ENCODE measurements around the gene NRIP3. TPM values are rescaled to one million over a fixed set of nuclear protein-coding genes. Genes with fewer than 3 reads are reported as not detected.

Gene NRIP3
- total and polyA plus RNA-seq, 9 of the 15 experiments (the other 6 are each of a cell fraction or from before 2014, with no cell fraction given) = 4.4 to 18.7 (median 11.6) TPM

DNA sequence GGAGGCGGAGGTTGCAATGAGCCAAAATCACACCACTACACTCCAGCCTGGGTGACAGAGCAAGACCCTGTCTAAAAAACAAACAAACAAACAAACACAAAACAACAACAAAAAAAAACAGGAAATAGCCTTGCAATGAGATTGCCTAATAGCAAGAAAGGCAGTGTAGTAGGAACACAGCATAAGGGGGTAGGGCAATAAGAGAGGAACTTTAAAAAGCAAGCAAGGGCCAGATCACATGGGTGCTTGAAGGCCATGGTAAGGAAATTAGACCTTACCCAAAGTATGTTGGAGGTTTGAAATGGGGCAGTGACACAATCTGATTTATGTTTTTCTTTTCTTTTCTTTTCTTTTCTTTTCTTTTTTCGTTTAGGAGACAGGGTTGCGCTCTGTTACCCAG, 34.7 kb upstream of the NRIP3 start (continued):
- no peak for TF ChIP-seq JUND (IDR thresholded peaks at IDR 0.05; ENCODE audit: borderline replicate concordance, low read depth, low read length)
- no peak for TF ChIP-seq JUND (tag; IDR thresholded peaks at IDR 0.05; ENCODE audit: borderline replicate concordance, low read depth, low read length)
- no peak for TF ChIP-seq BCL6 (CRISPR knock-in tag; IDR thresholded peaks at IDR 0.05)
- TF ChIP-seq ZNF324 (CRISPR knock-in tag; IDR thresholded peaks at IDR 0.05) = no peak
- TF ChIP-seq, protein P1, sequence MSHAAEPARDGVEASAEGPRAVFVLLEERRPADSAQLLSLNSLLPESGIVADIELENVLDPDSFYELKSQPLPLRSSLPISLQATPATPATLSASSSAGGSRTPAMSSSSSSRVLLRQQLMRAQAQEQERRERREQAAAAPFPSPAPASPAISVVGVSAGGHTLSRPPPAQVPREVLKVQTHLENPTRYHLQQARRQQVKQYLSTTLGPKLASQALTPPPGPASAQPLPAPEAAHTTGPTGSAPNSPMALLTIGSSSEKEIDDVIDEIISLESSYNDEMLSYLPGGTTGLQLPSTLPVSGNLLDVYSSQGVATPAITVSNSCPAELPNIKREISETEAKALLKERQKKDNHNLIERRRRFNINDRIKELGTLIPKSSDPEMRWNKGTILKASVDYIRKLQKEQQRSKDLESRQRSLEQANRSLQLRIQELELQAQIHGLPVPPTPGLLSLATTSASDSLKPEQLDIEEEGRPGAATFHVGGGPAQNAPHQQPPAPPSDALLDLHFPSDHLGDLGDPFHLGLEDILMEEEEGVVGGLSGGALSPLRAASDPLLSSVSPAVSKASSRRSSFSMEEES (CRISPR knock-in tag; IDR thresholded peaks at IDR 0.05) = no peak
- no peak for TF ChIP-seq ARID2 (IDR thresholded peaks at IDR 0.05)
- TF ChIP-seq KDM5B (IDR thresholded peaks at IDR 0.05; ENCODE audit: insufficient replicate concordance, low read depth, low read length) = no peak

DNA sequence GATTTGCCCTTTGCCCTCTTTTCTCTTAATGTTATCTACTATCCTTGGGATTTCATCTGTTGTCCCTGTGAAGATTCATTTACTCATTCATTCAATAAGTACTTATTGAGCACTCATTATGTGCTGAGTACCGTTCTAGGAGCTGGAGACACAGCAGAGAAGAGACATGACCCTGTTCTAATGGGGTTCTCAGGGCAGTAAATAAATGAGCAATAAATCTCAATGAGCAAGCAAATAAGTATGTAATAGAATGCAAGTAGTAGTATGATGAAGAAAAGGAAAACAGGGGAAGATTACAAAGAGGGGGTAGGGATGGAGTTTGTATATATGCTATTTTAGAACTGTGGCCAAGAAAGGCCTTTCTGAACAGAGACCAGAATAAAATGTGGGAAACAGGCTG, 34.2 kb upstream of the NRIP3 start:
- in situ Hi-C loops (cut with MboI) (no loop called here), intact Hi-C loops (cut with micrococcal nuclease) (no loop called here)
- FAIRE-seq = no peak
- Histone ChIP-seq H3K36me3 (ENCODE audit: control insufficient read depth, insufficient read depth, low read length) (no peaks in the 10 kb centered on the region), H3K79me2 (ENCODE audit: control insufficient read depth, insufficient read depth, low read length) (no peaks in the 10 kb centered on the region), H3K9ac (ENCODE audit: insufficient read depth in 1 of 2, low read depth in 2 of 2, low read length in 2 of 2) (no peak overlapping the region), H3K4me3 (no peak overlapping the region), H3K27ac (ENCODE audit: extremely low read depth, low read depth, low read length) (no peak overlapping the region), H3K27me3 (ENCODE audit: control insufficient read depth in 2 of 2, insufficient read depth in 2 of 2, low read length in 2 of 2) (peaks cover 39 to 46% of the 10 kb centered on the region in 2 experiments), H4K20me1 (replicated peaks; ENCODE audit: control insufficient read depth, insufficient read depth, low read length) (no peaks in the 10 kb centered on the region), H2AFZ (ENCODE audit: low read depth, low read length) (no peak overlapping the region), H3K4me2 (ENCODE audit: insufficient read depth, low read length) (no peak overlapping the region), H3K9me1 (ENCODE audit: control insufficient read depth, insufficient read depth, low read length) (no peaks in the 10 kb centered on the region), H3K9me3 (replicated peaks; ENCODE audit: control insufficient read depth, insufficient read depth, low read depth, low read length) (no peaks in the 10 kb centered on the region), H3K4me1 (replicated peaks in 1 of 2; ENCODE audit: control insufficient read depth in 2 of 2, insufficient read depth in 2 of 2, low read length in 2 of 2) (peaks cover 0 to 4% of the 10 kb centered on the region in 2 experiments; a peak in 2 of 5 replicates)
- 0% methylated on average over 1 of the region's 1 CpG for WGBS (ENCODE audit: insufficient coverage, low coverage, missing lambda C conversion rate)
- no peak for TF ChIP-seq HDGF (IDR thresholded peaks at IDR 0.05)
- ATAC-seq = no peak
- DNase-seq (ENCODE audit: extremely low read depth in 1 of 4, low spot score in 3 of 4) = no peak
- no TSS peak for BruUV-seq (replicated peaks)
- CTCF ChIA-PET (ENCODE audit: low intra/inter-chr PET ratio) = no interaction called here
- POLR2A ChIA-PET = interaction anchor here (1.1 to 1.3 kb wide), 3 partner anchors 10 to 14 kb away, joined by 3 to 4 read pairs (median 3); no protein-coding TSS in a partner anchor

All from K562 (cell line).